WTC11 (cell line): ENCODE data around the gene PROKR2.

ENCODE experiments used
- CREB1 ChIP-seq: sonication (generic); formaldehyde crosslinking; IDR thresholded peaks from 2 replicates; pipeline ENCODE4 v1.8.0; 2023; ENCODE audit warnings: mild to moderate bottlenecking, missing genetic modification reagents
- ESRRA ChIP-seq: sonication (generic); formaldehyde crosslinking; IDR thresholded peaks from 2 replicates; pipeline ENCODE4 v1.8.1; 2022; ENCODE audit warnings: mild to moderate bottlenecking, missing genetic modification reagents, borderline replicate concordance
- IRF1 ChIP-seq: sonication (generic); formaldehyde crosslinking; IDR thresholded peaks from 2 replicates; pipeline ENCODE4 v1.8.0; 2023; ENCODE audit warnings: missing genetic modification reagents
- IRF2 ChIP-seq: sonication (generic); formaldehyde crosslinking; IDR thresholded peaks from 2 replicates; pipeline ENCODE4 v1.8.0; 2022; ENCODE audit warnings: low read depth, missing genetic modification reagents, borderline replicate concordance
- NR2C2 ChIP-seq: sonication (generic); formaldehyde crosslinking; IDR thresholded peaks from 2 replicates; pipeline ENCODE4 v1.8.0; 2022; ENCODE audit warnings: mild to moderate bottlenecking, missing genetic modification reagents
- TCF7 ChIP-seq: sonication (generic); formaldehyde crosslinking; IDR thresholded peaks from 2 replicates; pipeline ENCODE4 v1.8.0; 2022; ENCODE audit warnings: mild to moderate bottlenecking, low read depth, missing genetic modification reagents, moderate library complexity
- USF2 ChIP-seq: sonication (generic); formaldehyde crosslinking; IDR thresholded peaks from 2 replicates; pipeline ENCODE4 v1.8.1; 2023; ENCODE audit warnings: mild to moderate bottlenecking, missing genetic modification reagents, moderate library complexity
- ZNF416 ChIP-seq: fragments of 250-450 bp; sonication (Bioruptor Pico); IDR thresholded peaks from 2 replicates; pipeline ENCODE4 v1.9.0; 2021; ENCODE audit warnings: mild to moderate bottlenecking, inconsistent platforms
- TF ChIP-seq, protein P1 (sequence below): fragments of 200-600 bp; IDR thresholded peaks from 2 replicates; pipeline ENCODE4 v1.8.0; 2022; ENCODE audit warnings: antibody characterized with exemption

DNA sequence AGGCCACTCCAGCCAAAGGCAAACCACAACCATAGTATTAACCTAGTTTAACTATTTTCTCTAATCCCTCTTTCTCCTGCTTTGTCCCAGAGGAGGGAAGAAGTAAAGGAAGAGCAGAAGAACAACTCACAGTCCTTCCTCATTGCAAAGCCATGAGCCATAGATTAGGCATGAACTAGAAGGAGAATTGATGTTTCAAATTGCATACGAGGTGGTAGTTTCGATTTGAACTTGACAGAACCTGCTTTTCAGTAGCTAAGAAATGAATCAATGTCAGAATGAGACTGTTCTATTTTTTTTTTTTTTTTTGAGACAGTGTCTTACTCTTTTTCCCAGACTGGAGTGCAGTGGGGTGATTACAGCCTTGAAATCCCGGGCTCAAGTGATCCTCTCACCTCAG, 48.3 kb downstream of the PROKR2 start:
- TF ChIP-seq, protein P1, sequence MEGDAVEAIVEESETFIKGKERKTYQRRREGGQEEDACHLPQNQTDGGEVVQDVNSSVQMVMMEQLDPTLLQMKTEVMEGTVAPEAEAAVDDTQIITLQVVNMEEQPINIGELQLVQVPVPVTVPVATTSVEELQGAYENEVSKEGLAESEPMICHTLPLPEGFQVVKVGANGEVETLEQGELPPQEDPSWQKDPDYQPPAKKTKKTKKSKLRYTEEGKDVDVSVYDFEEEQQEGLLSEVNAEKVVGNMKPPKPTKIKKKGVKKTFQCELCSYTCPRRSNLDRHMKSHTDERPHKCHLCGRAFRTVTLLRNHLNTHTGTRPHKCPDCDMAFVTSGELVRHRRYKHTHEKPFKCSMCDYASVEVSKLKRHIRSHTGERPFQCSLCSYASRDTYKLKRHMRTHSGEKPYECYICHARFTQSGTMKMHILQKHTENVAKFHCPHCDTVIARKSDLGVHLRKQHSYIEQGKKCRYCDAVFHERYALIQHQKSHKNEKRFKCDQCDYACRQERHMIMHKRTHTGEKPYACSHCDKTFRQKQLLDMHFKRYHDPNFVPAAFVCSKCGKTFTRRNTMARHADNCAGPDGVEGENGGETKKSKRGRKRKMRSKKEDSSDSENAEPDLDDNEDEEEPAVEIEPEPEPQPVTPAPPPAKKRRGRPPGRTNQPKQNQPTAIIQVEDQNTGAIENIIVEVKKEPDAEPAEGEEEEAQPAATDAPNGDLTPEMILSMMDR: no peak
- TF ChIP-seq IRF1 (CRISPR knock-in tag) (no peak), CREB1 (CRISPR knock-in tag) (no peak), TCF7 (CRISPR knock-in tag) (no peak), ZNF416 (CRISPR knock-in tag) (no peak), NR2C2 (CRISPR knock-in tag) (no peak), ESRRA (CRISPR knock-in tag) (no peak), IRF2 (CRISPR knock-in tag) (no peak), USF2 (CRISPR knock-in tag) (no peak)
